Neutrophil (primary cell): ENCODE data around the gene GP1BB.

Experiments used
- H3K27ac ChIP-seq: fragments of 200-600 bp; sonication (generic); 2 replicates; pipeline ENCODE4 v1.5.1; 2016; ENCODE audit warnings: mild to moderate bottlenecking, moderate library complexity
- H3K27me3 ChIP-seq: fragments of 200-600 bp; sonication (generic); 2 replicates; pipeline ENCODE4 v1.6.0; 2016; ENCODE audit warnings: mild to moderate bottlenecking
- H3K36me3 ChIP-seq: fragments of 200-600 bp; sonication (generic); 2 replicates; pipeline ENCODE4 v1.5.1; 2017
- H3K4me1 ChIP-seq, 2 experiments: fragments of 200-600 bp in 1 of 2; sonication (generic) in 1 of 2; 1 replicate in 1 of 2; 2 replicates in 1 of 2; pipeline versions ENCODE4 v1.5.1 to v1.6.1; 2013 to 2016; ENCODE audit warnings: low read depth in 1 of 2, low read length in 1 of 2, mild to moderate bottlenecking in 1 of 2, moderate library complexity in 1 of 2; ENCODE audit not compliant: control insufficient read depth in 1 of 2, insufficient read depth in 1 of 2
- H3K4me3 ChIP-seq, 2 experiments: fragments of 200-600 bp in 1 of 2; sonication (generic) in 1 of 2; 1 replicate in 1 of 2; 2 replicates in 1 of 2; pipeline ENCODE4 v1.5.1; 2013 to 2016; ENCODE audit warnings: low read depth in 1 of 2, low read length in 1 of 2, mild to moderate bottlenecking in 1 of 2, moderate library complexity in 1 of 2
- H3K9me3 ChIP-seq: fragments of 200-600 bp; sonication (generic); 2 replicates; pipeline ENCODE4 v1.5.1; 2016
- TF ChIP-seq, protein P1 (sequence below): fragments of 200-600 bp; sonication (generic); IDR thresholded peaks from 2 replicates; pipeline ENCODE4 v1.5.1; 2016; ENCODE audit warnings: antibody characterized with exemption

GP1BB gene

DNA sequence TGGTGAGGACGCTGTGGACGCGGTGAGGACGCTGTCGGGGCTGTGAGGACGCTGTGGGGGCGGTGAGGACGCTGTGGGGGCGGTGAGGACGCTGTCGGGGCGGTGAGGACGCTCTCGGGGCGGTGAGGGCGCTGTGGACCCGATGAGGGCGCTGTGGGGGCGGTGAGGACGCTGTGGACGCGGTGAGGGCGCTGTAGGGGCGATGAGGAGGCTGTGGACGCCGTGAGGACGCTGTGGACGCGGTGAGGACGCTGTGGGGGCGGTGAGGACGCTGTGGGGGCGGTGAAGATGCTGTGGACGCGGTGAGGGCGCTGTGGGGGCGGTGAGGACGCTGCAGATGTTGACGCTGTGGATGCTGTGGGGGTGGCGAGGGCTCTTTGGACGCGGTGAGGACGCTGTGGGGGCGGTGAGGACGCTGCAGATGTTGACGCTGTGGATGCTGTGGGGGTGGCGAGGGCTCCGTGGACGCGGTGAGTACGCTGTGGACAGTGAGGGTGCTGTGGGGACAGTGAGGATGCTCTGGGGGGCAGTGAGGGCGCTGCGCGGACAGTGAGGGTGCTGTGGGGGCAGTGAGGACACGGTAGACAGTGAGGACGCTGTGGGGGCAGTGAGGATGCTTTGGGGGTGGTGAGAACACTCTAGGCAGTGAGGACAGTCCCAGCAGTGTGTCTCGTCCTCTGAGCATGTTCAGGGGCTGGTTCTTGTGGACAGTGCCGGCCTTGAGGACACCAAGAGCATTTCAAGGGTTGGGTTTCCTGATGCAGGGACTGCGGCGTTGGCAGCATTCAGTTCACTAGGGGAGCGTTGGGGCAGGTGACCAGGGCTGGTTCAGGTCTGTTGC lies 4.2 kb downstream of the GP1BB start:
- TF ChIP-seq, protein P1, sequence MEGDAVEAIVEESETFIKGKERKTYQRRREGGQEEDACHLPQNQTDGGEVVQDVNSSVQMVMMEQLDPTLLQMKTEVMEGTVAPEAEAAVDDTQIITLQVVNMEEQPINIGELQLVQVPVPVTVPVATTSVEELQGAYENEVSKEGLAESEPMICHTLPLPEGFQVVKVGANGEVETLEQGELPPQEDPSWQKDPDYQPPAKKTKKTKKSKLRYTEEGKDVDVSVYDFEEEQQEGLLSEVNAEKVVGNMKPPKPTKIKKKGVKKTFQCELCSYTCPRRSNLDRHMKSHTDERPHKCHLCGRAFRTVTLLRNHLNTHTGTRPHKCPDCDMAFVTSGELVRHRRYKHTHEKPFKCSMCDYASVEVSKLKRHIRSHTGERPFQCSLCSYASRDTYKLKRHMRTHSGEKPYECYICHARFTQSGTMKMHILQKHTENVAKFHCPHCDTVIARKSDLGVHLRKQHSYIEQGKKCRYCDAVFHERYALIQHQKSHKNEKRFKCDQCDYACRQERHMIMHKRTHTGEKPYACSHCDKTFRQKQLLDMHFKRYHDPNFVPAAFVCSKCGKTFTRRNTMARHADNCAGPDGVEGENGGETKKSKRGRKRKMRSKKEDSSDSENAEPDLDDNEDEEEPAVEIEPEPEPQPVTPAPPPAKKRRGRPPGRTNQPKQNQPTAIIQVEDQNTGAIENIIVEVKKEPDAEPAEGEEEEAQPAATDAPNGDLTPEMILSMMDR: no peak
- Histone ChIP-seq H3K9me3 (no peaks in the 10 kb centered on the region), H3K27me3 (peaks cover 69% of the 10 kb centered on the region), H3K4me1 (peaks cover 21 to 31% of the 10 kb centered on the region in 2 experiments), H3K4me3 (no peak overlapping the region), H3K36me3 (peaks cover 25% of the 10 kb centered on the region), H3K27ac (no peak overlapping the region)

DNA sequence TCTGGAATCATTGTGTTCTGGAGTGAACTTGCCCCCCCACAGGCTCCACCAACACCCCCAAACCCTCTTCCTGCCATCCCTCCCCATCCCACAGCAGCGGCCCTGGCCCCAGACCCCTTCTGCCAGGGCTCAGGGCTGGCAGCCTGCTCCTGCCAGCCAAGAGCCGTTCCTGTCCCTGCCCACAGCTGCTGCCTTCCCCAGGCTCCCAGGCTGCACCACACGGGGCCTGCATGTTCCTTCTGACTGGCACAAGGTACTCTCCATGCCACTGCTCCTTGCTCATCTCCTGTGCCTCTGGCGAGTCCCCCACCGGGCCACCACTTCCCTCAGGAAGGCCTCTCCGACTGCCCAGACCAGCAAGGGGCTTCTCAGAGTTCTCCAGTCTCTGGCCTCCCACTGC lies 4.9 kb downstream of the GP1BB start:
- no peak overlapping the region for H3K27ac ChIP-seq
- no peaks in the 10 kb centered on the region for H3K9me3 ChIP-seq
- peaks cover 68% of the 10 kb centered on the region for H3K27me3 ChIP-seq
- H3K4me1 ChIP-seq: peaks cover 13 to 24% of the 10 kb centered on the region in 2 experiments
- TF ChIP-seq, protein P1: no peak
- H3K36me3 ChIP-seq: peaks cover 17% of the 10 kb centered on the region
- H3K4me3 ChIP-seq: no peak overlapping the region

DNA sequence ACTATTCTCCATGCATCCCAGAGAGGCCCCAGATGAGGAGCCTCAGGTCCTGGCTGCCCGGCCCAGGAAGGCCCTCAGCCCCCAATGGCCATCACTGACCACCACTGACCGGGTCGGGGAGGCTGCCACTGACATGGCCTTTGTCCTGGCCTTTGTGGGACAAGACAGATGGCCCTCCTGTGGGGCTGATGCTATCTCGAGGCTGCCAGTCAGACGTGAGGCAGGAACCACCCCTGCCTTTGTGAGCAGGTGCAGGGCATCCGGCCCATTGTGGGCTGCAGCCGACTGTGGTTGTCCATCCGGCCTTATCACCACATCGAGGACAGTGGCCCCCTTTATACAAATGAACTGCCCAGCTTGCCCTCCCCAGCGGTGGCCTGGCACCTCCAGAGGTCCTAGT lies 5.5 kb downstream of the GP1BB start:
- Histone ChIP-seq H3K27ac (no peak overlapping the region), H3K27me3 (peaks cover 68% of the 10 kb centered on the region), H3K4me1 (peaks cover 7 to 18% of the 10 kb centered on the region in 2 experiments), H3K9me3 (no peaks in the 10 kb centered on the region), H3K36me3 (peaks cover 12% of the 10 kb centered on the region), H3K4me3 (no peak overlapping the region)
- TF ChIP-seq, protein P1: no peak

DNA sequence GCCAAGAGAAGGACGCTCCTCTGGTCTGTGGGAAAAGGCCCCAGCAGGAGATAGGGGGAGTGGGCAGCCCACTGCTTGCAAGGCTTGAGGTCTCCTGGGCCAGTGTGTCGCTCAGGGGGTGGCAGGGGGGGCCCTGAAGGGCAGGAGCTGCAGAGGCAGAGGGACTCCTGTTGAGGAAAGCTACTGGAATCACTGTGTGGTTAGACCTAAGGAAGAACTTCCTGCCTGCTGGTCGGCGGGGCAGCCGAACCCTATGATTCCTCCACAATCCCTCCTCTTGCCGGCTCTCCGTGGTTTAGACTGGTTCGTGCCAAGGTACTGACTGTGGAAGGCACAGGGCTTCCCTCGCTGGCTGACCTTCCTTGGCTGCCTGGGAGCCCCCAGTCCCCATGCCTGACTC lies 6.2 kb downstream of the GP1BB start:
- Histone ChIP-seq H3K9me3 (no peaks in the 10 kb centered on the region), H3K4me3 (no peak overlapping the region), H3K4me1 (peaks cover 6 to 11% of the 10 kb centered on the region in 2 experiments), H3K36me3 (peaks cover 7% of the 10 kb centered on the region), H3K27ac (no peak overlapping the region), H3K27me3 (peaks cover 68% of the 10 kb centered on the region)
- TF ChIP-seq, protein P1: no peak

DNA sequence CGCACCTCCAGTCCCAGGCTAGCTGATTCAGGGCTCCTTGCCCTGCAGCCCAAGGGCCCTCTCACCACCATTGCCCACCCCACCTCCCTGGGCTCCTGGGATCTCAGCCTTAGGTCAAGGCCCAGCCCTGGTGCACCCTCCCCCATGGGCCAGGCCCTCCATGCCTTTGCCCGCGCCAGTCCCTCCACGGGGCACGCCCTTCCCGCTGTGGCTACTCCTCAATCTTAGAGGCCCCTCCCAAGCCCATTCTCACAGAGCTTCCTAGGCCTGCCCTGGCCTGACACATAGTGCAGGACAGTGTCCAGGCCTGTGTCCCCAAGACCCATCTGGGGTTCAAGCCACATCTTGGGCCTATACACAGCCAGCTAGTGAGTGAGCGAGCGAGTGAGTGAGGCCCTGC lies 6.9 kb downstream of the GP1BB start:
- H3K4me3 ChIP-seq: no peak overlapping the region
- peaks cover 62% of the 10 kb centered on the region for H3K27me3 ChIP-seq
- H3K9me3 ChIP-seq: no peaks in the 10 kb centered on the region
- H3K27ac ChIP-seq: no peak overlapping the region
- peaks cover under 1% of the 10 kb centered on the region for H3K36me3 ChIP-seq
- TF ChIP-seq, protein P1: no peak
- H3K4me1 ChIP-seq: peaks cover 6 to 9% of the 10 kb centered on the region in 2 experiments
